Measurements from ENCODE around the gene HINFP.
"Not testable (repeated sequence)": the region's sequence is repeated elsewhere in the genome, so short reads cannot be mapped to it uniquely, and the experiment has no call there.

Gene HINFP

DNA sequence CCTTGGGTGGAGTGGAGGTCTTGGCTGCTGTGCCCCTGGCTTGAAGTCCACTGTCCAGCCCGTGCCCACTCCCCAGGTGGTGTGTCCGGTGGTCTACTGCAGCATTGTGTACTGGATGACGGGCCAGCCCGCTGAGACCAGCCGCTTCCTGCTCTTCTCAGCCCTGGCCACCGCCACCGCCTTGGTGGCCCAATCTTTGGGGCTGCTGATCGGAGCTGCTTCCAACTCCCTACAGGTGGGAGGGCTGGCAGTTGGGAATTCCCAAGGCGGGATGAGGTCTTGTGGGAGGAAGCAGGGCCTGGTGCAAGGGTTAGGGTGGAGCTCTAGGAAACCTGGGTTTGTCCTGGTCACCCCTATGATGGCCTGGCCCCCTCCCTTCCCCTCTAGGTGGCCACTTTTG is 38.8 kb downstream of the HINFP start:
- FAIRE-seq = no peak

DNA sequence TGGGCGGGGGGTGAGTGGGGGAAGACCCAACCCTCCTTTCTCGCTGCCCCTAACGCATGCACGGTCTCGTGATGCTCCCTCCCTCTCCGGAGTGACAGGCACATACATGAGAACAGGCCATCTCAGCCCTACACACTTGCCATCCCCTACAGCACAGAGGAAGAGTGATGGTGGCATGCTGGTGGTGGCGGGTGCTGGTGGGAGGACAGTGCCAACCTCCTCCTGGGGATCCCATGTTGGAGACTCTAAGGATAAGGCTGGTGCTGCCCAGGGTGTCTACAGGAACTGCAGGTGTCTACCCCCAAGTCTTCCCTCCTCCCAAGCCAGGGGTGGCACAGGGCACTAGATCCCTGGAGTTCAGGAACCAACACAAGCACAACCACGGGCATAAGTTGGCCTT is 40.5 kb downstream of the HINFP start:
- no peak for FAIRE-seq

DNA sequence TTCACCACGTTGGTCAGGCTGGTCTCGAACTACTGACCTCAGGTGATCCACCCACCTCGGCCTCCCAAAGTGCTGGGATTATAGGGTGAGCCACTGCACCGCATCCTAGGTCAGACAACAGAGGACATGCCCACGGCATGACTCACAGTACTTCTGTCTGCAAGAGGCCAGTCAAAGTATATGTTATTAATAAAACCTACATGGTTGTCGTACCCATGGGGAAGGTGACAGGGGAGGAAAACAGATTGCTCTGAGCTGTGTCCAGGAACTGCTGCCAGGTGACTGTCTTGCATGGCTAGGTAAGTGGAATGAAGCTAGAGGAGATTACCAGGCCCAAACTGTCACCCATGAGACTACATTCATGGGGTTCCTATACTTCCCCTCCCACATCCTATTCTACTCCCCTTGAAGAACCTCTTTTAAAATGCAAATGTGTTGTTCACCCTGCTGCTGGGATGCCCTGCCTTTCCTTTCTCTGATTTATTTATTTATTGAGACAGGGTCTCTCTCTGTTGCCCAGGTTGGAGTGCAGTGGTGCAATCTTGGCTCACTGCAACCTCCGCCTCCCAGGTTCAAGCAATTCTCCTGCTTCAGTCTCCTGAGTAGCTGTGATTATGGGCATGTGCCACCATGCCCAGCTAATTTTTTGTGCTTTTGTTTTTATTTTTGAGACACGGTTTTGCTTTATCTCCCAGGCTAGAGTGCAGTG is 45.1 kb downstream of the HINFP start:
- no peak for FAIRE-seq

DNA sequence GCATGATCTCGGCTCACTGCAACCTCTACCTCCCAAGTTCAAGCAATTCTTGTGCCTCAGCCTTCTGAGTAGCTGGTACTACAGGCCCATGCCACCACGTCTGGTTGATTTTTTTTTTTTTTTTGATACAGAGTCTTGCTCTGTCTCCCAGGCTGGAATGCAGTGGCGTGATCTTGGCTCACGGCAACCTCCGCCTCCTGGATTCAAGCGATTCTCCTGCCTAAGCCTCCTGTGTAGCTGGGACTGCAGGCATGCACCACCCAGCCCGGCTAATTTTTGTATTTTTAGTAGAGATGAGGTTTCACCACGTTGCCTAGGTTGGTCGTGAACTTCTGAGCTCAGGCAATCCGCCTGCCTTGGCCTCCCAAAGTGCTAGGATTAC is 45.7 kb downstream of the HINFP start:
- not testable (repeated sequence) for FAIRE-seq

DNA sequence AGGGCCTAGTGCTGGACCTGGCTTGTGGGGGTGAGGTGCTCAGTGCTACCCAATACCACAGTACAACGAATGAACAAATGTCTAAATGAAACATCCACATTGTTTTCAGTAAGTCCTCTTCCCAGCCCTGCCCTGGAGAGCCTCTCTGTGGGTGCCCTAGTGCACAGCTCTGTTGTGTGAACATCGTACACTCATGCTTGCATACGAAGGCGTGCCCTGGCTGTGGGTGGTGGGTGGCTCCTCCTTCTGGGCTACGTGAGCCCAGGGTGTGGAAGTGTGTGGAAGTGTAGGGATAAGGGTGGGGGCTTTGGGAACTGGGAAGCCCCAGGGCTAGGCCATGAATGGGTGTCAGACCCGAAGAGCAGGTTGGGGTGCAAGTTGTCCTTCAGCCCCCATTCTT is 46.6 kb downstream of the HINFP start:
- FAIRE-seq = no peak

DNA sequence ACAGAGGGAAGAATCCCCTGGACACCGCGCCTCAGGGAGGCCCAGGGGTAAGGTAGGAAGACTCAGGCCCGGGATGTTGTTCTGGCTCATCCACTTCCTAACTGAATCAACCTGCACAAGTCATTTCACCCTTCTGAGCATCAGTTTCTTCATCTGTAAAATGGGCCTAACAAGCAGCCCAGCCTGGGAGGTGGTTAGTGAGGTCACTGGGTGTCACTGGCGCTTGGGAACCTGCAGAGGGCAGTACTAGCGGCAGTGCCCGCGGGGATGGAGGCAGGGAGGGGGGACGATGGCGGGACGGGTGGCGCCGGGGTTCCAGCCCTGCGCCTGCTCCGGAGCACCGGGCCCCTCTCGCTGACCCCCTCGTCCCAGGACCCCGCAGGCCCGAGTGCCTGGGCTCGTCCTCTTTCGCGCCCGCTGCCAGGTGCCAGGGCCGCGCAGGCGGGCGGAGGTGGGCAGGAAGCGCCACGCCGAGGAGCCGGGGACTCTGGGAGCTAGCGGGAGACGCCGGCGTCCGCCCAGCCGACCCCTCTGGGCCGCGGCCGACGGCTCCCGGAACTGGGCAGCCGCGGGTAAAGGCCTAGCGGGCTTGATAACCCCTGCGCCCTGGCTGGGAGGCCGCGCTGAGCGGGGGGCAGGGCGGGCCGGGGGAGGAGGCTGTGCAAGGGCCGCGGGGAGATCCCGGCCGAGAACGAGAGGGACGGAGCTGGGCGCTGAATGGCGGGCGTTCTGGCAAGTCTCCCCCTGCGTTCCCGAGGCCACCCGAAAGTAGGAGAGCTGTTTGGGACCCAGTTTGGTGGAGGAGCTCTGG is 47.3 kb downstream of the HINFP start, which contains the start of gene NLRX1:
NLRX1 (plus strand) TSS at position 255 of the 811 bp plus-strand sequence. CDS start 2,679 bp downstream, outside the sequence.
- FAIRE-seq = no peak

DNA sequence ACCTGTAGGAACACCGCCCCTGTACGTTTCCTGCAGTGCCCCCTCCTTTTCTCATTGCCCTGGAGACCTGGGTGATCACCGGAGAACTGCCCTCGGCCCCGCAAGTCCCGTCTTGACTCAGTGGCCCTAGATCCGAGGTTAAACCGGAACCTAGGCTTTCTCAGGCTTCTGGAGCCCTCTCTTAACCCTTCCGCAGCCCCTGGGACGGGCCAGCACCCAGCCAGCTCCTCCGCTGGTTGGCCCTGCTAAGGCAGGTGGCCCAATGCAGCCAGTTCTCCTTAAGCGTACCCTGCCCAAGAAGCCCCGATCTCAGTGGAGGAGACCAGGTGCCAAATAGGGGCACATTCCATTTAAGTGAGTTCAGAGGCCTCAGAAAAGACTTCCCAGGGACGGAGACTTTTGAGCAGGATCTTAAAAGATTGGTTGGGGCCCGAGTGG is 47.9 kb downstream of the HINFP start:
- no peak for FAIRE-seq

DNA sequence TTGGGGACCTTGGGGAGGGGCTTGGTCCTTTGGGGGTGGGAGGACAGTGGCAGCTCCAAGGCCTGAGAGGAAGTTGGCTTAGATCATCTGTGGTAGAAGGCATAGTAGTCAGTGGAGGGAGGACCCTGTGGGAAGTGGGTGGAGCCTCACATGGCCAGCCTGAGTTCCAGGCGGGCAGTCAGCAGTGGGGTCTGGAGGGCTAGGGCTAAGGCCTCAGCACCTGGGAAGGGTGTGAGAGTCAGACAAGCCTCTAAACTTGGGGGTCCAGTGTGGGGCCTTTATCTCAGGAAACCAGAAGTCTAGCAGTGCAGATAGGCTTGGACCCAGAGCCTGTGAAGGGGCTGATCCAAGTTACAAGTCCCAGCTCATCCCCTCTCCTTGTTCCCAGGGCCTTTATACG is 51.1 kb downstream of the HINFP start:
- FAIRE-seq = no peak

DNA sequence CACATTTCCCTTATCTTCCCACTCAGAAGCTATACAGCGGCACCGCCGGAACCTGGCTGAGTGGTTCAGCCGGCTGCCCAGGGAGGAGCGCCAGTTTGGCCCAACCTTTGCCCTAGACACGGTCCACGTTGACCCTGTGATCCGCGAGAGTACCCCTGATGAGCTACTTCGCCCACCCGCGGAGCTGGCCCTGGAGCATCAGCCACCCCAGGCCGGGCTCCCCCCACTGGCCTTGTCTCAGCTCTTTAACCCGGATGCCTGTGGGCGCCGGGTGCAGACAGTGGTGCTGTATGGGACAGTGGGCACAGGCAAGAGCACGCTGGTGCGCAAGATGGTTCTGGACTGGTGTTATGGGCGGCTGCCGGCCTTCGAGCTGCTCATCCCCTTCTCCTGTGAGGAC is 52.1 kb downstream of the HINFP start:
- no peak for FAIRE-seq

DNA sequence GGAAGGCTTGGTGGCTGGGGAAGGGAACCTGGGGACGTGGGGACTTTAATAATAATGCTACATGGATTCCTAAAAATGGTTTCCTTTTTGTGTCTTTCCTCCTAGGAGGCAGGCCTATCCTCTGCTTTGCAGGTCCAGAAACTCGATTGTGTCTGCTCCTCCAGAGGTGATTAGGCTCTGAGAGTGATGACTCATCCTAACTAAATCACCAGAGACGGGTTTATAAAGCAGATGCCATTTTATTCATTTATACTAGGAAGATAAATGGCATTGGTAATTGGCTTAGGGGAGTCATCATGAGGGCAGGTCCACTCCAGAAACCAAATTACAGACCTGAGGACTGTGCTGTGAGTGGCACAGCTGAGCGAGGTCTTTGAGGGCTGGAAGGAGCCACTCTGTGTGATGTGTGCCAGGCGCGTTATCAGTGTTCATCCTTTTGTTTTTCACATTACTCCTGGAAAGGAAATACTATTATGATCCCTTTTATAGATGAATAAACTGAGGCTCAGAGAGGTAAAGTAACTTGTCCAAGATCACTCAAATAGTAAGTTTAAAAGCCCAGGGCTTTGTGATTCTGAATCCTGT is 54.2 kb downstream of the HINFP start:
- FAIRE-seq = no peak

DNA sequence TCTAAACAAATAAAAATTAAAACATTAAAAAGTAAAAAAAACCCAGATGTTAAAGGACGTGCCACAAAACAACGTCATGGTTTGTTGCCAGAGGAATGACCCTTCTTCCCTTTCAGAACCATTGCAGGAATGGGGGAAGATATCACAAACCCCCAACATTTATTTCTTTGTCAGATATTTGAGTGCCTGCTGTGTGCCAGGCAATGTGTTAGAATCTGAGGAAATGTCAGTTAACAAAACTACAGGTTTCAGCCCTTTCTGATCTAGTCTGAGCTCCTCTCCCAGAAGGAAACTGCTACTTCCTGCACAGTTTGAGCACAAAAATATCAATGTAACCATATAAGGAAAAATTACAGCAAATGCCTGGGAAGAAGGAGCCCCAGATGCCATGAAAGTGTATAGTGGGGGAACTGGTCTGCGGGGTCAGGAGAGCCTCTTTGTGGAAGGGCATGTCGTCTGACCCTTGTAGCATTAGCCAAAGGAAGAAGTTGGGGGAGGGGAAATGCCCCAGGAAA is 56.8 kb downstream of the HINFP start:
- no peak for FAIRE-seq

DNA sequence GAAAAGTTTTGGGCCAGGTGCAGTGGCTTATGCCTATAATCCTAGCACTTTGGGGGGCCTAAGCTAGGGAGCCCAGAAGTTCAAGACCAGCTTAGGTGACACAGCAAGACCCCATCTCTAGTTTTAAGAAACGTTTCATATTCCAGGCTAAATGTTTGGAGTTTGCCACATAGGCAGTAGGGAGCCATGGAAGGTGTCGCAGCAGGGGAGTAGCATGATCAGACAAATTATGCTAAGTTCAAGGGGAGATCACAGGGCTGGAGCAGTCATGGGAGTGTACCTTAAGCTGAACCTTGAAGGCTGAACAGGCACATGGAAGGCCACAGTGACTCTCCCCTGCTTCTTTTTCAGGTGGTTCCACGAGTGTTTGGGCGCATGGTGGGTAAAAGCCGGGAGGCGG is 58.0 kb downstream of the HINFP start:
- FAIRE-seq = no peak

DNA sequence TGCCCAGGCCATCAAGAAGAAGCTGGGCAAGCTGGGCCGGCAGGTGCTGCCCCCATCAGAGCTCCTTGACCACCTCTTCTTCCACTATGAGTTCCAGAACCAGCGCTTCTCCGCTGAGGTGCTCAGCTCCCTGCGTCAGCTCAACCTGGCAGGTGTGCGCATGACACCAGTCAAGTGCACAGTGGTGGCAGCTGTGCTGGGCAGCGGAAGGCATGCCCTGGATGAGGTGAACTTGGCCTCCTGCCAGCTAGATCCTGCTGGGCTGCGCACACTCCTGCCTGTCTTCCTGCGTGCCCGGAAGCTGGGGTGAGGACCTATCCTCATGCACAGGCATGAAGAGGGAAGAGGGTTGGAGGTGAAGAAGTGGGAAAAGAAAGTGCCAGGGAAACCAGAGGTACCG is 58.6 kb downstream of the HINFP start:
- no peak for FAIRE-seq

DNA sequence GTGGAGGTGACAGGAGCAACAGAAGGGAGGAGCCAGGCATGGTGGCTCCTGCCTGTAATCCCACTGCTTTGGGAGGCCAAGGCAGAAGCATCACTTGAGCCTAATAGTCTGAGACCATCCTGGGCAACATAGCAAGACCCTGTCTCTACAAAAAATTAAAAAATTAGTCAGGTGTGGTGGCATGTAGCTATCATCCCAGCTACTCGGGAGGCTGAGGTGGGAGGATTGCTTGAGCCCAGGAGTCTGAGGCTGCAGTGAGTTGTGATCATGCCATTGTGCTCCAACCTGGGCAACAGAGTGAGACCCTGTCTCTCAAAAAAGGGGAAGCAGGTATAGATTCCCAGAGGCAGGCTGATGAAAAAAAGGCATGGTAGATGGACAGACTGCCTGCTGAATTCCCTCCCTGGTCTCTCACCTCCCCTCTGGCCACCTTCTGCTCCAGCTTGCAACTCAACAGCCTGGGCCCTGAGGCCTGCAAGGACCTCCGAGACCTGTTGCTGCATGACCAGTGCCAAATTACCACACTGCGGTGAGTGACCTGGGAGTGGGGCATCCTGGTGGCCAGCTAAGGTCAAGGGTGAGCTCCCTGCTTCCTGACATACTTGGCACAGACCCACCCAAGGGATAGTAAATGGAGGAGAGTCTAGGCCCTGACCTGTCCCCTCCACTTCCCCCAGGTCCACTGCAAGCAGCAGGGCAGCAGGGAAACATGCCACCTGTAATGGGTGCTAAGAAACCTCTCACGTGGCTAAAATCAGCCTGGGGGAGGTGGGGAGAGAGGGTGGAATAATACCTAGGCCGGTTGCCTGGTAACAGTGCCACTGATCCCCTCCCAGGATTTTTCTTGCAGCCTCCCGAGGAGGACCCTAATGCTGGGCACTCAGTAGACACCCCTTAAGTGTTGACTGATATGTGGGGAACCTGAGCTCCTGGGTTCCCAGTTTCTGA is 59.6 kb downstream of the HINFP start:
- no peak for FAIRE-seq

DNA sequence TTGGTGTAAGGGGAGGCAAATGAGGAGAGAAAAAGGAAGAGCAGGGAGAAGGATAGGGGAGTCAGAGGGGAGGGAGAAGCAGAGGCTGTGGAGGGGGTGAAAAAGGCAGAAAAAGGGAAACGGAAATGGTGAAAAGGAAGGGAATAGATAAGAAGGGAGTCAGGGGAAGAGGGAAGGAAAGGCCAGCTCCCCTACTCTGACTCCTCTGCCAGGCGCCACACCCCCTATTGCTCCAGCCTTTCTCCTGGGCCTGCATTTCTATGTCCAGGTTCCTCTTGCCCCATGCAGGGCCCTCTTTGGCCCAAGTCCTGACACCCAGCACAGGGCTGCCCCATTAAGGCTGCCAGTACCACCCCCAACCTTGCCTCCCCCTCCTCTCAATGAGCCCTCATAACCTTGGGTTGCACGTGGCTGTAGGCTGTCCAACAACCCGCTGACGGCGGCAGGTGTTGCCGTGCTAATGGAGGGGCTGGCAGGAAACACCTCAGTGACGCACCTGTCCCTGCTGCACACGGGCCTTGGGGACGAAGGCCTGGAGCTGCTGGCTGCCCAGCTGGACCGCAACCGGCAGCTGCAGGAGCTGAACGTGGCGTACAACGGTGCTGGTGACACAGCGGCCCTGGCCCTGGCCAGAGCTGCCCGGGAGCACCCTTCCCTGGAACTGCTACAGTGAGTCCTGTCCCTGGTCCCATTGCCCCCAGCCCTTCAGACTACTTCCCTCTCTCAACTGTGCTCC is 60.5 kb downstream of the HINFP start:
- FAIRE-seq = no peak

DNA sequence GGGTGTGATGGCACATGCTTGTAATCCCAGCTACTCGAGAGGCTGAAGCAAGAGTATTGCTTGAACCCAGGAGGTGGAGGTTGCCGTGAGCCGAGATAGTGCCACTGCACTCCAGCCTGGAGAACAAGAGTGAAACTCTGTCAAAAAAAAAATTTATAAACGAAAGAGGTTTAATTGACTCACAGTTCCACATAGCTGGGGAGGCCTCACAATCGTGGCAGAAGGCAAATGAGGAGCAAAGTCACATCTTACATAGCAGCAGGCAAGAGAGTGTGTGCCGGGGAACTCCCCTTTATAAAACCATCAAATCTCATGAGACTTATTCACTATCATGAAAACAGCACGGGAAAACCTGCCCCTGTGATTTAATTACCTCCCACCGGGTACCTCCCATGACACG is 63.0 kb downstream of the HINFP start:
- not testable (repeated sequence) for FAIRE-seq
